Measurements from ENCODE around the gene ZBTB49. TPM values are rescaled to one million over a fixed set of nuclear protein-coding genes. Genes with fewer than 3 reads are reported as not detected.
"Not testable (repeated sequence)": the region's sequence is repeated elsewhere in the genome, so short reads cannot be mapped to it uniquely, and the experiment has no call there.

The ZBTB49 gene
- total RNA-seq, result 1 to 10 TPM; 5.2 to 6.4 TPM

- Mint-ChIP-seq H3K4me3 (peak within 1 kb of the TSS; percentile 95), H3K27me3 (ENCODE audit: low read depth) (no peaks in the 10 kb centered on the region), H3K27ac (peak within 1 kb of the TSS; percentile 96), H3K9me3 (ENCODE audit: insufficient read depth) (no peaks in the 10 kb centered on the region), H3K4me1 (ENCODE audit: low read depth) (peaks cover 34% of the 10 kb centered on the region), H3K36me3 (ENCODE audit: low read depth) (peaks cover 16% of the 10 kb centered on the region)
- peak; percentile 97 for DNase-seq
- CTCF ChIA-PET, result interaction anchor here (1.4 to 1.6 kb wide), 2 partner anchors 17 to 42 kb away, joined by 5 to 7 read pairs; partner anchors contain the start of gene TMEM128
- POLR2A ChIA-PET, result interaction anchor here (1.0 to 1.2 kb wide), 2 partner anchors 12 to 18 kb away, joined by 3 to 4 read pairs; no protein-coding TSS in a partner anchor
- ATAC-seq, result peak; percentile 94
Measured at GRCh38 chr4:4289941-4290850, at the start of gene ZBTB49, which contains the start of gene LYAR. Gene ZBTB49 (plus strand): TSS chr4:4290251. CDS start chr4:4299946, 9,695 bp downstream. Gene LYAR (minus strand): TSS chr4:4290154. CDS start chr4:4283742, 6,412 bp downstream.

GRCh38 chr4:4245172-4245571 is 44.9 kb upstream of the ZBTB49 start:
- peaks cover 26% of the 10 kb centered on the region for H3K4me1 Mint-ChIP-seq (ENCODE audit: low read depth)
- no peaks in the 10 kb centered on the region for H3K27me3 Mint-ChIP-seq (ENCODE audit: low read depth)
- ChIA-PET POLR2A (no interaction called here), CTCF (no interaction called here)
- DNase-seq (no peak), ATAC-seq (no peak)
- H3K9me3 Mint-ChIP-seq (ENCODE audit: insufficient read depth), result no peaks in the 10 kb centered on the region
- no peak overlapping the region for H3K4me3 Mint-ChIP-seq
- H3K27ac Mint-ChIP-seq, result no peak overlapping the region
- peaks cover 32% of the 10 kb centered on the region for H3K36me3 Mint-ChIP-seq (ENCODE audit: low read depth)

- DNase-seq (no peak), ATAC-seq (peak; percentile 20)
- peak overlapping the region; percentile 98 for H3K27ac Mint-ChIP-seq
- H3K36me3 Mint-ChIP-seq (ENCODE audit: low read depth), result peaks cover 23% of the 10 kb centered on the region
- H3K9me3 Mint-ChIP-seq (ENCODE audit: insufficient read depth), result no peaks in the 10 kb centered on the region
- ChIA-PET POLR2A (interaction anchor here (0.5 to 2.2 kb wide), 23 partner anchors 10 to 696 kb away, joined by 3 to 10 read pairs (median 3); partner anchors contain the start of gene NSG1), CTCF (interaction anchor here (0.9 to 5.5 kb wide), 9 partner anchors 9 to 216 kb away, joined by 3 to 58 read pairs (median 5); partner anchors contain the start of genes LYAR and ZBTB49)
- no peaks in the 10 kb centered on the region for H3K27me3 Mint-ChIP-seq (ENCODE audit: low read depth)
- peak overlapping the region; percentile 95 for H3K4me3 Mint-ChIP-seq
- H3K4me1 Mint-ChIP-seq (ENCODE audit: low read depth), result peaks cover 26% of the 10 kb centered on the region
Measured at GRCh38 chr4:4247696-4248028, 42.4 kb upstream of the ZBTB49 start.

- H3K36me3 Mint-ChIP-seq (ENCODE audit: low read depth), result peaks cover 21% of the 10 kb centered on the region
- H3K27ac Mint-ChIP-seq, result peak within 1 kb of the TSS; percentile 98
- H3K4me1 Mint-ChIP-seq (ENCODE audit: low read depth), result peaks cover 29% of the 10 kb centered on the region
- DNase-seq (peak; percentile 94), ATAC-seq (peak; percentile 97)
- ChIA-PET CTCF (interaction anchor here (0.9 to 5.5 kb wide), 10 partner anchors 8 to 215 kb away, joined by 3 to 58 read pairs (median 5); partner anchors contain the start of genes LYAR and ZBTB49), POLR2A (interaction anchor here (0.5 to 2.2 kb wide), 24 partner anchors 10 to 696 kb away, joined by 3 to 10 read pairs (median 3); partner anchors contain the start of gene NSG1)
- no peaks in the 10 kb centered on the region for H3K9me3 Mint-ChIP-seq (ENCODE audit: insufficient read depth)
- peak within 1 kb of the TSS; percentile 95 for H3K4me3 Mint-ChIP-seq
- H3K27me3 Mint-ChIP-seq (ENCODE audit: low read depth), result no peaks in the 10 kb centered on the region
Measured at GRCh38 chr4:4248029-4248884, 41.8 kb upstream of the ZBTB49 start, which contains the start of gene TMEM128. Gene TMEM128 (minus strand): TSS chr4:4248223. CDS start chr4:4248202, 21 bp downstream.

GRCh38 chr4:4248885-4249203 is 41.2 kb upstream of the ZBTB49 start:
- Mint-ChIP-seq H3K27ac (peak overlapping the region; percentile 98), H3K27me3 (ENCODE audit: low read depth) (peaks cover 3% of the 10 kb centered on the region), H3K4me3 (peak overlapping the region; percentile 95), H3K36me3 (ENCODE audit: low read depth) (peaks cover 15% of the 10 kb centered on the region), H3K9me3 (ENCODE audit: insufficient read depth) (no peaks in the 10 kb centered on the region), H3K4me1 (ENCODE audit: low read depth) (peaks cover 29% of the 10 kb centered on the region)
- POLR2A ChIA-PET, result interaction anchor here (1.0 to 2.2 kb wide), 11 partner anchors 11 to 695 kb away, joined by 3 to 10 read pairs (median 4); no protein-coding TSS in a partner anchor
- CTCF ChIA-PET, result interaction anchor here (1.1 to 5.5 kb wide), 8 partner anchors 11 to 182 kb away, joined by 3 to 58 read pairs (median 6); partner anchors contain the start of genes LYAR and ZBTB49
- no peak for DNase-seq
- ATAC-seq, result no peak

- ATAC-seq; DNase-seq; H3K9me3 Mint-ChIP-seq (ENCODE audit: insufficient read depth); H3K27me3 Mint-ChIP-seq (ENCODE audit: low read depth): not testable (repeated sequence)
- Mint-ChIP-seq H3K27ac (peak overlapping the region; percentile 98), H3K4me1 (ENCODE audit: low read depth) (peaks cover 29% of the 10 kb centered on the region), H3K36me3 (ENCODE audit: low read depth) (peaks cover 11% of the 10 kb centered on the region), H3K4me3 (peak overlapping the region; percentile 95)
- CTCF ChIA-PET, result interaction anchor here (1.1 to 5.5 kb wide), 6 partner anchors 11 to 182 kb away, joined by 4 to 58 read pairs (median 6); partner anchors contain the start of genes LYAR and ZBTB49
- POLR2A ChIA-PET, result interaction anchor here (1.3 to 2.2 kb wide), 3 partner anchors 20 to 293 kb away, joined by 3 to 10 read pairs (median 6); no protein-coding TSS in a partner anchor
Measured at GRCh38 chr4:4249342-4249741, 40.7 kb upstream of the ZBTB49 start.

GRCh38 chr4:4249866-4250265 is 40.2 kb upstream of the ZBTB49 start:
- H3K4me1 Mint-ChIP-seq (ENCODE audit: low read depth), result peaks cover 29% of the 10 kb centered on the region
- H3K27ac Mint-ChIP-seq, result no peak overlapping the region
- H3K9me3 Mint-ChIP-seq (ENCODE audit: insufficient read depth), result no peaks in the 10 kb centered on the region
- DNase-seq, result no peak
- ChIA-PET CTCF (interaction anchor here (2.1 to 5.5 kb wide), 2 partner anchors 10 to 83 kb away, joined by 5 to 58 read pairs; no protein-coding TSS in a partner anchor), POLR2A (no interaction called here)
- H3K36me3 Mint-ChIP-seq (ENCODE audit: low read depth), result peaks cover 10% of the 10 kb centered on the region
- H3K4me3 Mint-ChIP-seq, result no peak overlapping the region
- ATAC-seq, result no peak
- H3K27me3 Mint-ChIP-seq (ENCODE audit: low read depth), result peaks cover 7% of the 10 kb centered on the region

GRCh38 chr4:4254199-4254598 is 35.9 kb upstream of the ZBTB49 start:
- DNase-seq (no peak), ATAC-seq (no peak)
- CTCF ChIA-PET, result interaction anchor here (1.0 to 2.8 kb wide), 3 partner anchors 14 to 178 kb away, joined by 4 to 9 read pairs (median 5); no protein-coding TSS in a partner anchor
- peaks cover 10% of the 10 kb centered on the region for H3K27me3 Mint-ChIP-seq (ENCODE audit: low read depth)
- H3K9me3 Mint-ChIP-seq (ENCODE audit: insufficient read depth), result no peaks in the 10 kb centered on the region
- no peak overlapping the region for H3K4me3 Mint-ChIP-seq
- peaks cover 5% of the 10 kb centered on the region for H3K4me1 Mint-ChIP-seq (ENCODE audit: low read depth)
- H3K27ac Mint-ChIP-seq, result no peak overlapping the region
- H3K36me3 Mint-ChIP-seq (ENCODE audit: low read depth), result no peaks in the 10 kb centered on the region
- POLR2A ChIA-PET, result no interaction called here

GRCh38 chr4:4254666-4255065 is 35.4 kb upstream of the ZBTB49 start:
- Mint-ChIP-seq H3K36me3 (ENCODE audit: low read depth) (no peaks in the 10 kb centered on the region), H3K9me3 (ENCODE audit: insufficient read depth) (no peaks in the 10 kb centered on the region), H3K27ac (no peak overlapping the region), H3K4me1 (ENCODE audit: low read depth) (peaks cover 3% of the 10 kb centered on the region), H3K27me3 (ENCODE audit: low read depth) (peaks cover 10% of the 10 kb centered on the region), H3K4me3 (no peak overlapping the region)
- DNase-seq, result no peak
- CTCF ChIA-PET, result interaction anchor here (1.0 to 2.8 kb wide), 4 partner anchors 14 to 177 kb away, joined by 4 to 9 read pairs (median 5); no protein-coding TSS in a partner anchor
- POLR2A ChIA-PET, result no interaction called here
- no peak for ATAC-seq

GRCh38 chr4:4256799-4257198 is 33.3 kb upstream of the ZBTB49 start:
- no peak overlapping the region for H3K4me3 Mint-ChIP-seq
- ChIA-PET CTCF (interaction anchor here (0.9 to 2.8 kb wide), 5 partner anchors 9 to 175 kb away, joined by 3 to 9 read pairs (median 5); partner anchors contain the start of gene TMEM128), POLR2A (interaction anchor here (0.6 kb wide), 1 partner anchor 177 kb away, joined by 3 read pairs; no protein-coding TSS in a partner anchor)
- H3K36me3 Mint-ChIP-seq (ENCODE audit: low read depth), result no peaks in the 10 kb centered on the region
- no peaks in the 10 kb centered on the region for H3K9me3 Mint-ChIP-seq (ENCODE audit: insufficient read depth)
- H3K27me3 Mint-ChIP-seq (ENCODE audit: low read depth), result peaks cover 10% of the 10 kb centered on the region
- H3K27ac Mint-ChIP-seq, result no peak overlapping the region
- no peak for ATAC-seq
- H3K4me1 Mint-ChIP-seq (ENCODE audit: low read depth), result peaks cover 6% of the 10 kb centered on the region
- DNase-seq, result no peak

GRCh38 chr4:4257705-4258104 is 32.3 kb upstream of the ZBTB49 start:
- CTCF ChIA-PET, ATAC-seq: not testable (repeated sequence)
- peaks cover 10% of the 10 kb centered on the region for H3K27me3 Mint-ChIP-seq (ENCODE audit: low read depth)

More at GRCh38 chr4:4257705-4258104, 32.3 kb upstream of the ZBTB49 start:
- DNase-seq; H3K27ac Mint-ChIP-seq; H3K4me1 Mint-ChIP-seq (ENCODE audit: low read depth); H3K36me3 Mint-ChIP-seq (ENCODE audit: low read depth); H3K9me3 Mint-ChIP-seq (ENCODE audit: insufficient read depth); H3K4me3 Mint-ChIP-seq: not testable (repeated sequence)
- POLR2A ChIA-PET, result interaction anchor here (1.0 kb wide), 1 partner anchor 10 kb away, joined by 3 read pairs; the partner anchor contains the start of gene TMEM128

Data from activated CD8-positive, alpha-beta T cell treated with anti-CD3 and anti-CD28 coated beads, Interleukin-2, amount 10 ng/mL, durations not matched to agents 7 days and 5 days (primary cell).